Body of pancreas (tissue), 4 donors: Measurements from ENCODE around the gene GABRP.

Source experiments
- POLR2A ChIP-seq, 3 donors: fragments of 450-650 bp; IDR thresholded peaks; one replicate each; pipeline ENCODE4 v1.6.1; 2016; ENCODE audit warnings: antibody characterized with exemption in 3 of 3, mild to moderate bottlenecking in 2 of 3
- TF ChIP-seq, protein P1 (sequence below), 7 experiments: fragments of 450-650 bp in 4 of 7; fragments of 200-600 bp in 3 of 7; sonication (generic) in 3 of 7; IDR thresholded peaks; one replicate each; pipeline ENCODE4 v1.5.1; 2016 to 2019; ENCODE audit warnings: antibody characterized with exemption in 7 of 7

DNA sequence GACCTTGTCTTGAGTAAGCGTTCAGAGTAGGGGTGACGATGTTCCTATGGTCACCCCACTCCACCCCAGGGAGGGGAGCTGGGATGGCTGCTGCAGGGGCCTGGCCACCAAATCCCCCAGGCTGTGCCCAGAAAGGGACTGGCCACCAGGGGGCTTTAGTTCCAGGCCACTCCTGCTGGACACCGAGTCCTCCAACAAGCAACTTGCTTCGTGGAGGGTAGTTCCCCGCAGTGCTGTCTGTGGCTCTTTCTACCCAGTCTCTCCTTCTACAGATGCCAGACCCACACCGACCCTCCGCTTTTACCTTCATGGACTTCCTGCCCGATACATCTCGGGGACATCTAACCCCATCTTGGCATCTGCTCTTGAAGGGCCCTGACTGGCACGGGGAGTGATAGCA, 35.7 kb upstream of the GABRP start:
- TF ChIP-seq, protein P1, sequence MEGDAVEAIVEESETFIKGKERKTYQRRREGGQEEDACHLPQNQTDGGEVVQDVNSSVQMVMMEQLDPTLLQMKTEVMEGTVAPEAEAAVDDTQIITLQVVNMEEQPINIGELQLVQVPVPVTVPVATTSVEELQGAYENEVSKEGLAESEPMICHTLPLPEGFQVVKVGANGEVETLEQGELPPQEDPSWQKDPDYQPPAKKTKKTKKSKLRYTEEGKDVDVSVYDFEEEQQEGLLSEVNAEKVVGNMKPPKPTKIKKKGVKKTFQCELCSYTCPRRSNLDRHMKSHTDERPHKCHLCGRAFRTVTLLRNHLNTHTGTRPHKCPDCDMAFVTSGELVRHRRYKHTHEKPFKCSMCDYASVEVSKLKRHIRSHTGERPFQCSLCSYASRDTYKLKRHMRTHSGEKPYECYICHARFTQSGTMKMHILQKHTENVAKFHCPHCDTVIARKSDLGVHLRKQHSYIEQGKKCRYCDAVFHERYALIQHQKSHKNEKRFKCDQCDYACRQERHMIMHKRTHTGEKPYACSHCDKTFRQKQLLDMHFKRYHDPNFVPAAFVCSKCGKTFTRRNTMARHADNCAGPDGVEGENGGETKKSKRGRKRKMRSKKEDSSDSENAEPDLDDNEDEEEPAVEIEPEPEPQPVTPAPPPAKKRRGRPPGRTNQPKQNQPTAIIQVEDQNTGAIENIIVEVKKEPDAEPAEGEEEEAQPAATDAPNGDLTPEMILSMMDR (IDR thresholded peaks at IDR 0.05), result peak in 5 of 7 experiments; percentile 12 to 49 (median 36)
- TF ChIP-seq POLR2A (IDR thresholded peaks at IDR 0.05), result no peak
